A204.1 (cell line): ENCODE data around the gene DBNDD1.

Experiments used
- FAIRE-seq: peaks from 2 replicates; lab custom pipeline; 2012; peaks lifted over from hg19 to GRCh38; lab: Jason Lieb, UNC

DBNDD1 gene

DNA sequence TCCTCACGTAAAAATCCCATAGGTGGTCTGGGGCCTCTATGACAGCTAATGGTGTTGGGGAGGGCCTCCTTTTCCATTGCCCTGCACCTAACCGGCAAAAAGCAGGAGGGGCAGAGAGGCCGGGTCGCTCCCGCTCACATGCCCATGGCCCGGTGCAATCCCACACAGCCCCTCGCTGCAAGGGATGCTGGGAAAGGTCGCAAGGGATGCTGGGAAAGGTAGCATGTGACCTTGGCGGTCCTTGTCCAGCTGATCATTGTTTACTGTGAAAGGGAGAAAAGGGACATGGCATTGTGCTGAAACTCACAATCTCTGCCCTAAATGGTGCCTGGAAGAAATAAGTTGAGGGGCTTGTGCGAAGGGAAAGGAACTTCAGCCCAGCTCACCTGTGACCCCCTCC, 60.7 kb downstream of the DBNDD1 start:
- FAIRE-seq: no peak

DNA sequence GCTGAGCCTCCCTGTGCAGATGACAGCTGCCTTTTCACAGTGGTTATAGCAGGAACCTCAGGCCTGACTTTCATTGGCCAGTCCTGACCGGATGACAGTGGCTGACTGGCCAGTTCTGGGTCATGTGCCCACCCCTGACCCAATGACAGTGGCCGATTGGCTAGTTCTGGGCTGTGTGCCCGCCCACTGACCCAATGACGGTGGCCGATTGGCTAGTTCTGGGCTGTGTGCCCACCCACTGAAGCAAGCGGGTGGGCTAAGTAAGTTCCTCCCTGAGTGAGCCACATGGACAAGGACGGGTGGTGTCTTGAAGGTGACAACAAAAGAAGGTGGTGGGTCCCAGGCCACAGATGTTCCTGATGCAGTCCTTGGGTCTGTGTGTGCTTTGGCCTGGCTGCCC, 61.2 kb downstream of the DBNDD1 start:
- no peak for FAIRE-seq

GRCh38 chr16:89957216-89957785, 62.0 kb downstream of the DBNDD1 start:
- FAIRE-seq: no peak

DNA sequence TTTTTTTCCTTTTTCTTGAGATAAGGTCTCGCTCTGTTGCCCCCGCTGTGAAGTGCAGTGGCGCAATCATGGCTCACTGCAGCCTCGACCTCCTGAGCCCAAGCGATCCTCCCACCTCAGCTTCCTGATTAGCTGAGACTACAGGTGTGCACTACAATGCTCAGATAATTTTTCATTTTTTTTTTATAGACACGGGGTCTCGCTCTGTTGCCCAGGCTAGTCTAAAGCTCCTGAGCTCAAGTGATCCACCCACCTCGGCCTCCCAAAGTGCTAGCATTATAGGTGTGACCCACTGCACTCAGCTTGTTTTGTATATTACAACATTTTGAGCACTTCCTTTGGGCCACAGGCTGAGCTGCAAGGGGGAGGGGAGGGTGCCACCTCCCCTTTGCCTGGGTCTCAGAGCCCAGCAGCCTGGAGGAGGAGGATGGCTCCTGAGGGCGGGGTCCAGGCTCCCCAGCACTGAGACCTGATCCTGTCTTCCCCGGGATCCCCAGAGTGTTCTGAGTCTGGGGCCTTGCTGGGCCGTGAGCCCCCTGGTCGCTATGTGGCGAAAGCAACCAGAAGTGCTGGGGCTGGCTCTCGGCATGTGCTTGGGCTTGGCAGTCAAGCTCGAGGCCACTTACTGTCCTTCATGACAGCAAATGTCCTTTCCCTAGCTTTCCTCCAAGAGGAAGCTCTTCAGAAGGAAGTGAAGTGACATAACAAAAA, 62.6 kb downstream of the DBNDD1 start:
- no peak for FAIRE-seq

- FAIRE-seq: no peak
These were observed 64.1 kb downstream of the DBNDD1 start for GRCh38 chr16:89955001-89955685.
